Sigmoid colon (tissue), 4 donors: ENCODE data around the gene LTBP1.

Source experiments
- CTCF ChIP-seq, 4 experiments: fragments of 450-650 bp in 3 of 4; fragments of 200-600 bp in 1 of 4; IDR thresholded peaks; one replicate each; pipeline ENCODE4 v1.5.1; 2016 to 2019; ENCODE audit warnings: antibody characterized with exemption in 4 of 4, mild to moderate bottlenecking in 3 of 4, moderate library complexity in 2 of 4
- POLR2AphosphoS5 ChIP-seq, 4 donors: sonication (generic); formaldehyde crosslinking; IDR thresholded peaks; one replicate each; pipeline ENCODE4 v1.6.1; 2017; ENCODE audit warnings: antibody characterized with exemption in 4 of 4

- no peak for TF ChIP-seq POLR2AphosphoS5 (IDR thresholded peaks at IDR 0.05)
- TF ChIP-seq CTCF (IDR thresholded peaks at IDR 0.05): no peak
These were observed 457.6 kb downstream of the LTBP1 start for GRCh38 chr2:33404321-33404720.
